HG03139 (cell line): ENCODE results near the gene GALNTL6.

Experiments
- ATAC-seq: cut with Tn5 transposase; IDR thresholded peaks from one replicate; pipeline ENCODE4 v1.9.1; 2021; ENCODE audit not compliant: unreplicated experiment

GALNTL6 gene

GRCh38 chr4:172173206-172173605 is 360.0 kb downstream of the GALNTL6 start:
- ATAC-seq: no peak

- no peak for ATAC-seq
These were observed 364.2 kb downstream of the GALNTL6 start for GRCh38 chr4:172177382-172177781.

GRCh38 chr4:172188248-172188988 is 375.2 kb downstream of the GALNTL6 start:
- no peak for ATAC-seq

- ATAC-seq: no peak
These were observed 389.4 kb downstream of the GALNTL6 start for GRCh38 chr4:172202480-172203076.

- no peak for ATAC-seq
These were observed 394.1 kb downstream of the GALNTL6 start for GRCh38 chr4:172207258-172207657.

- no peak for ATAC-seq
These were observed 394.7 kb downstream of the GALNTL6 start for GRCh38 chr4:172207886-172208285.

GRCh38 chr4:172220679-172221078 is 407.5 kb downstream of the GALNTL6 start:
- ATAC-seq: no peak

GRCh38 chr4:172225457-172225856 is 412.3 kb downstream of the GALNTL6 start:
- no peak for ATAC-seq

- ATAC-seq: no peak
These were observed 419.8 kb downstream of the GALNTL6 start for GRCh38 chr4:172232966-172233365.

- no peak for ATAC-seq
These were observed 430.3 kb downstream of the GALNTL6 start for GRCh38 chr4:172243551-172243950.

- no peak for ATAC-seq
These were observed 432.3 kb downstream of the GALNTL6 start for GRCh38 chr4:172245516-172245915.

GRCh38 chr4:172253409-172253808 is 440.2 kb downstream of the GALNTL6 start:
- no peak for ATAC-seq

GRCh38 chr4:172256820-172257219 is 443.6 kb downstream of the GALNTL6 start:
- ATAC-seq: no peak

GRCh38 chr4:172270397-172270796 is 457.2 kb downstream of the GALNTL6 start:
- no peak for ATAC-seq

GRCh38 chr4:172287117-172287516 is 473.9 kb downstream of the GALNTL6 start:
- ATAC-seq: no peak

- no peak for ATAC-seq
These were observed 492.5 kb downstream of the GALNTL6 start for GRCh38 chr4:172305698-172306097.

- no peak for ATAC-seq
These were observed 494.9 kb downstream of the GALNTL6 start for GRCh38 chr4:172308078-172308477.

- ATAC-seq: no peak
These were observed 498.5 kb downstream of the GALNTL6 start for GRCh38 chr4:172311682-172312081.

GRCh38 chr4:172323288-172323687 is 510.1 kb downstream of the GALNTL6 start:
- no peak for ATAC-seq

GRCh38 chr4:172344308-172344938 is 531.2 kb downstream of the GALNTL6 start:
- ATAC-seq: no peak

- ATAC-seq: no peak
These were observed 535.2 kb downstream of the GALNTL6 start for GRCh38 chr4:172348426-172348825.

GRCh38 chr4:172352356-172352755 is 539.2 kb downstream of the GALNTL6 start:
- ATAC-seq: no peak
